ENCODE measurements around the gene CDH22.
A peak's percentile ranks its signal among the peaks of the same experiment; 100 is the strongest.

The CDH22 gene

GRCh38 chr20:46212252-46212651, 96.0 kb downstream of the CDH22 start:
- no peak for DNase-seq

GRCh38 chr20:46211331-46211722, 97.0 kb downstream of the CDH22 start:
- no peak for DNase-seq

- no peak for DNase-seq
Measured at GRCh38 chr20:46210672-46211330, 97.5 kb downstream of the CDH22 start.

- no peak for DNase-seq
Measured at GRCh38 chr20:46209930-46210671, 98.2 kb downstream of the CDH22 start.

- DNase-seq = no peak
Measured at GRCh38 chr20:46207793-46208192, 100.5 kb downstream of the CDH22 start.

- no peak for DNase-seq
Measured at GRCh38 chr20:46206992-46207549, 101.2 kb downstream of the CDH22 start.

- no peak for DNase-seq
Measured at GRCh38 chr20:46206025-46206424, 102.3 kb downstream of the CDH22 start.

GRCh38 chr20:46205349-46205748, 102.9 kb downstream of the CDH22 start:
- DNase-seq = no peak

GRCh38 chr20:46204594-46205186, 103.6 kb downstream of the CDH22 start:
- peak; percentile 25 for DNase-seq

- no peak for DNase-seq
Measured at GRCh38 chr20:46203510-46203837, 104.8 kb downstream of the CDH22 start.

- no peak for DNase-seq
Measured at GRCh38 chr20:46202766-46203509, 105.4 kb downstream of the CDH22 start.

GRCh38 chr20:46200582-46201570, 107.4 kb downstream of the CDH22 start:
- DNase-seq = no peak

GRCh38 chr20:46199198-46199597, 109.1 kb downstream of the CDH22 start:
- DNase-seq = no peak

- DNase-seq = no peak
Measured at GRCh38 chr20:46196990-46197389, 111.3 kb downstream of the CDH22 start.

- DNase-seq = no peak
Measured at GRCh38 chr20:46195264-46196036, 112.8 kb downstream of the CDH22 start.

GRCh38 chr20:46194409-46194808, 113.9 kb downstream of the CDH22 start:
- DNase-seq = no peak

GRCh38 chr20:46192376-46192944, 115.8 kb downstream of the CDH22 start:
- no peak for DNase-seq

- no peak for DNase-seq
Measured at GRCh38 chr20:46191611-46192010, 116.7 kb downstream of the CDH22 start.

- no peak for DNase-seq
Measured at GRCh38 chr20:46191168-46191540, 117.1 kb downstream of the CDH22 start.

- DNase-seq = no peak
Measured at GRCh38 chr20:46190478-46191167, 117.7 kb downstream of the CDH22 start.
